SU-DHL-6 (cell line): ENCODE measurements around the gene TMEM271.

ENCODE experiments used
- H2AFZ ChIP-seq: fragments of 200-600 bp; sonication (generic); 2 replicates; pipeline ENCODE4 v1.6.1; 2014; ENCODE audit warnings: low read depth, mild to moderate bottlenecking, moderate library complexity, mixed read lengths, antibody characterized with exemption, low read length; ENCODE audit not compliant: severe bottlenecking
- H3F3A ChIP-seq: fragments of 200-600 bp; shearing (Covaris generic); 2 replicates; pipeline ENCODE4 v1.6.0; 2016; ENCODE audit warnings: antibody characterized with exemption, mild to moderate bottlenecking; ENCODE audit not compliant: insufficient read depth
- H3K27ac ChIP-seq: fragments of 200-600 bp; sonication (generic); 2 replicates; pipeline ENCODE4 v1.5.1; 2016; ENCODE audit warnings: low read depth, mild to moderate bottlenecking, low read length, moderate library complexity, mixed read lengths
- H3K27me3 ChIP-seq: fragments of 200-600 bp; sonication (generic), shearing (Covaris generic); 2 replicates; pipeline ENCODE4 v1.6.0; 2014; ENCODE audit warnings: mild to moderate bottlenecking, low read length
- H3K36me3 ChIP-seq: fragments of 200-600 bp; sonication (generic); 2 replicates; pipeline ENCODE4 v1.6.1; 2014; ENCODE audit warnings: mild to moderate bottlenecking, low read length, mixed read lengths
- H3K4me2 ChIP-seq: fragments of 300-600, 200-600 bp; shearing (Covaris generic), sonication (generic); 2 replicates; pipeline ENCODE4 v1.6.0; 2014; ENCODE audit warnings: low read length, low read depth, mild to moderate bottlenecking; ENCODE audit not compliant: poor library complexity, severe bottlenecking
- H3K4me3 ChIP-seq: fragments of 200-600 bp; sonication (generic); 2 replicates; pipeline ENCODE4 v1.5.1; 2014; ENCODE audit warnings: antibody characterized with exemption, low read length, mild to moderate bottlenecking, mixed read lengths; ENCODE audit not compliant: insufficient read depth, poor library complexity, severe bottlenecking
- H3K79me2 ChIP-seq: fragments of 200-600 bp; sonication (generic); 2 replicates; pipeline ENCODE4 v1.6.1; 2014; ENCODE audit warnings: mild to moderate bottlenecking, low read length, moderate library complexity; ENCODE audit not compliant: insufficient read depth
- H3K9ac ChIP-seq: fragments of 200-600 bp; sonication (generic); 2 replicates; pipeline ENCODE4 v1.7.0; 2014; ENCODE audit warnings: mild to moderate bottlenecking, low read length
- H3K9me2 ChIP-seq: fragments of 200-600 bp; sonication (generic); replicated peaks from 2 replicates; pipeline ENCODE4 v1.6.1; 2014; ENCODE audit warnings: low read length; ENCODE audit not compliant: insufficient read depth
- H3K9me3 ChIP-seq: fragments of 200-600 bp; sonication (generic); 2 replicates; pipeline ENCODE4 v1.6.1; 2014; ENCODE audit warnings: low read length, mixed read lengths; ENCODE audit not compliant: insufficient read depth
- H4K20me1 ChIP-seq: fragments of 200-600 bp; sonication (generic); 2 replicates; pipeline ENCODE4 v1.6.1; 2014; ENCODE audit warnings: low read depth, mild to moderate bottlenecking, antibody characterized with exemption, low read length, moderate library complexity, mixed read lengths
- EZH2phosphoT487 ChIP-seq: fragments of 200-600 bp; sonication (generic), shearing (Covaris generic); conservative IDR thresholded peaks from 2 replicates; pipeline ENCODE4 v1.6.1; 2018; ENCODE audit warnings: mild to moderate bottlenecking, antibody characterized with exemption, low read length, moderate library complexity, mixed read lengths
- TF ChIP-seq, protein P1 (sequence below): fragments of 200-600 bp; sonication (generic); IDR thresholded peaks from one replicate; pipeline ENCODE4 v1.5.1; 2017; ENCODE audit warnings: antibody characterized with exemption, mild to moderate bottlenecking, low read length, moderate library complexity; ENCODE audit not compliant: insufficient read depth, poor library complexity, severe bottlenecking

Gene TMEM271

DNA sequence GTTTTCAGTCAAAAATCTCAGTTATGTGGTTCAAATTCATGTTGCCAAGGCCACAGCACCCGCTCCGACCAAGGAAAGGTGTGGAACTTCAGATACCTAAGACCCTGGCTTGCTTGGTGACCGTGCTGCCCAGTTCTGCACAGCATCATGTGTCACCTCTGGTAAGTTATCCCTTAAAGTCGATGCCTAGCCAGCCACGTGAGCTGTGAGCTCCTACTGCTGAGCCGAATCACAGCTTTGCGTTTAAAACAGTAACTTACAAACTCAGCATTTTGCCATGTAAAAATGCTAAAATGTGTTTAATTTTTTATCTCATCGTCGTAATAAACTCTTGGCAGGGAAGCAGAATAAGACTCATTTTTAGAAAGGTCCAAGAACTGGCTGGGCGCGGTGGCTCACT is 5.3 kb downstream of the TMEM271 start:
- H3K27me3 ChIP-seq, result no peaks in the 10 kb centered on the region
- no peak overlapping the region for H2AFZ ChIP-seq
- H3K9ac ChIP-seq, result no peak overlapping the region
- no peaks in the 10 kb centered on the region for H3F3A ChIP-seq
- H3K27ac ChIP-seq, result no peak overlapping the region
- H3K4me2 ChIP-seq, result no peak overlapping the region
- no peaks in the 10 kb centered on the region for H4K20me1 ChIP-seq
- no peaks in the 10 kb centered on the region for H3K36me3 ChIP-seq
- no peaks in the 10 kb centered on the region for H3K9me2 ChIP-seq
- H3K9me3 ChIP-seq, result no peaks in the 10 kb centered on the region
- H3K4me3 ChIP-seq, result no peak overlapping the region
- no peaks in the 10 kb centered on the region for H3K79me2 ChIP-seq
- TF ChIP-seq EZH2phosphoT487, result no peak
- TF ChIP-seq, protein P1, sequence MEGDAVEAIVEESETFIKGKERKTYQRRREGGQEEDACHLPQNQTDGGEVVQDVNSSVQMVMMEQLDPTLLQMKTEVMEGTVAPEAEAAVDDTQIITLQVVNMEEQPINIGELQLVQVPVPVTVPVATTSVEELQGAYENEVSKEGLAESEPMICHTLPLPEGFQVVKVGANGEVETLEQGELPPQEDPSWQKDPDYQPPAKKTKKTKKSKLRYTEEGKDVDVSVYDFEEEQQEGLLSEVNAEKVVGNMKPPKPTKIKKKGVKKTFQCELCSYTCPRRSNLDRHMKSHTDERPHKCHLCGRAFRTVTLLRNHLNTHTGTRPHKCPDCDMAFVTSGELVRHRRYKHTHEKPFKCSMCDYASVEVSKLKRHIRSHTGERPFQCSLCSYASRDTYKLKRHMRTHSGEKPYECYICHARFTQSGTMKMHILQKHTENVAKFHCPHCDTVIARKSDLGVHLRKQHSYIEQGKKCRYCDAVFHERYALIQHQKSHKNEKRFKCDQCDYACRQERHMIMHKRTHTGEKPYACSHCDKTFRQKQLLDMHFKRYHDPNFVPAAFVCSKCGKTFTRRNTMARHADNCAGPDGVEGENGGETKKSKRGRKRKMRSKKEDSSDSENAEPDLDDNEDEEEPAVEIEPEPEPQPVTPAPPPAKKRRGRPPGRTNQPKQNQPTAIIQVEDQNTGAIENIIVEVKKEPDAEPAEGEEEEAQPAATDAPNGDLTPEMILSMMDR, result no peak

DNA sequence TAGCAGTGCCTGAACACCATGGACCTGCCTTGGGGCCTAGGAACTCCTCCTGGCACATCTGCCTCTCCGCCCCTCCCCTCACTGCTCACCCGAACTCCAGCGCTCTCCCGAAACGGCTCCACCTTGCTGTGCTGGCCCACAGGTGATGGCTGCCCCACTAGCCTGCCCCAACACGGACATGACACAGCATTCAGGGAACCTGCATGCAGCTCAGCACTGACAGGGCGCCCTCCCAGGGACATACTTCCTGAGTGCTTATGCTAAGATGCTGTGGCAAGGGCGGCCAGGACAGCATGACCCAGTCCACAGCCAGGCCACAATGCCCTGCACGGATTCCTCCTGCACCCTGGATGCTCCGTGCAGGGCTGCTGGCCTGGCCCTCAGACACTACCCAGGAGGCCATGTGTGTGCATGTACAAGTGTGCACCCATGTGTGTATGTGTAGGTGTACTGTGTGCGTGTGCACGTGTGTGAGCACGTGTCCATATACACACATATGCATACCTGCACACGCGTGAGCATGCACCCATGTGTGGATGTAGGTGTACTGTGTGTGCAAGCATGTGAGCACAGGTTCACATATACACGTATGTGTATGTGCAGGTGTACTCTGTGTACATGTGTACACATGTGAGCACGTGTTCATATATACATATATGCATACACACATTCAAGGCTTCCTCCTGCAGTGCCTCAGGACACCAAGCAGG is 6.0 kb downstream of the TMEM271 start:
- H2AFZ ChIP-seq, result no peak overlapping the region
- no peaks in the 10 kb centered on the region for H3K36me3 ChIP-seq
- TF ChIP-seq EZH2phosphoT487, result no peak
- TF ChIP-seq, protein P1, result no peak
- no peaks in the 10 kb centered on the region for H3F3A ChIP-seq
- no peaks in the 10 kb centered on the region for H3K9me3 ChIP-seq
- H3K4me2 ChIP-seq, result no peak overlapping the region
- H3K9ac ChIP-seq, result no peak overlapping the region
- H3K4me3 ChIP-seq, result no peak overlapping the region
- no peaks in the 10 kb centered on the region for H3K79me2 ChIP-seq
- no peaks in the 10 kb centered on the region for H4K20me1 ChIP-seq
- no peaks in the 10 kb centered on the region for H3K27me3 ChIP-seq
- no peak overlapping the region for H3K27ac ChIP-seq
- H3K9me2 ChIP-seq, result no peaks in the 10 kb centered on the region

DNA sequence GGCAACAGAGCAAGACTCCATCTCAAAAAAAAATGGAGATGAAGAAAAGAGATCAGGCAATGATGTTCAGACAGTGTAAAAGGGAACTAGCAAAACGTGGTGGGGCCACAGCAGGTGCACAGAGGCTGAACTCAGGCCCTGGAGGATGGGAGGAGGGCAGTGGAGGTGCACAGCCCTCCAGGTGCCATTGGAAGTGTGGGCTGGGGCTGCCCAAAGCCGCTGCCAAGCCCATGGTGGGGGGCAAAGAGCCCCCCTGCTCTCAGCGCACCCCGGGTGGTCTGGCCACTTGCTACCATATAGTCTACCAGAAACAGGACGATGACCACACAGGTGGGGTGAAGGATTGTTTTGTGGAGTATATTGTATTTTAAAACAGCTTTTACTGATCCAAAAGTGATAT is 7.1 kb downstream of the TMEM271 start:
- no peak for TF ChIP-seq EZH2phosphoT487
- TF ChIP-seq, protein P1, result no peak

More for the DNA sequence above, 7.1 kb downstream of the TMEM271 start:
- H3K9me3 ChIP-seq, result no peaks in the 10 kb centered on the region
- no peaks in the 10 kb centered on the region for H3K9me2 ChIP-seq
- no peaks in the 10 kb centered on the region for H3F3A ChIP-seq
- no peak overlapping the region for H3K4me2 ChIP-seq
- H2AFZ ChIP-seq, result no peak overlapping the region
- no peak overlapping the region for H3K4me3 ChIP-seq
- no peak overlapping the region for H3K9ac ChIP-seq
- no peaks in the 10 kb centered on the region for H3K79me2 ChIP-seq
- no peaks in the 10 kb centered on the region for H3K36me3 ChIP-seq
- no peak overlapping the region for H3K27ac ChIP-seq
- H3K27me3 ChIP-seq, result no peaks in the 10 kb centered on the region
- no peaks in the 10 kb centered on the region for H4K20me1 ChIP-seq
